Glomerular endothelial cell (primary cell): ENCODE data around the gene DPYSL3. TPM values are rescaled to one million over a fixed set of nuclear protein-coding genes. Genes with fewer than 3 reads are reported as not detected.

Experiments used
- DNase-seq: peaks from one replicate; pipeline ENCODE4 v3.0.0-alpha.2; 2011; ENCODE audit warnings: low read depth, low spot score; ENCODE audit errors: extremely low read depth
- total RNA-seq: library from RNA; depleted of rRNA; stranded (reverse); fragments of >200 nt; gene quantifications from 2 replicates; pipeline ENCODE4 v1.2.3, GENCODE V29; 2015

Gene DPYSL3
- total RNA-seq, 1 donor from 2014 or later: 145 TPM

- DNase-seq: no peak
These were observed 35.7 kb downstream of the DPYSL3 start for GRCh38 chr5:147474140-147474539.

- no peak for DNase-seq
These were observed 37.0 kb downstream of the DPYSL3 start for GRCh38 chr5:147472664-147473475.

GRCh38 chr5:147467973-147468508 is 41.8 kb downstream of the DPYSL3 start:
- no peak for DNase-seq

- DNase-seq: no peak
These were observed 43.4 kb downstream of the DPYSL3 start for GRCh38 chr5:147466360-147466980.

GRCh38 chr5:147465747-147466146 is 44.1 kb downstream of the DPYSL3 start:
- DNase-seq: no peak

- no peak for DNase-seq
These were observed 45.7 kb downstream of the DPYSL3 start for GRCh38 chr5:147464211-147464610.

GRCh38 chr5:147461915-147462314 is 48.0 kb downstream of the DPYSL3 start:
- DNase-seq: no peak

GRCh38 chr5:147460380-147460779 is 49.5 kb downstream of the DPYSL3 start:
- no peak for DNase-seq

- no peak for DNase-seq
These were observed 51.3 kb downstream of the DPYSL3 start for GRCh38 chr5:147458581-147458980.

GRCh38 chr5:147455822-147456450 is 53.9 kb downstream of the DPYSL3 start:
- DNase-seq: no peak

- DNase-seq: no peak
These were observed 54.7 kb downstream of the DPYSL3 start for GRCh38 chr5:147454996-147455677.

GRCh38 chr5:147453875-147454814 is 55.7 kb downstream of the DPYSL3 start:
- no peak for DNase-seq

- DNase-seq: no peak
These were observed 57.6 kb downstream of the DPYSL3 start for GRCh38 chr5:147452165-147452811.

- no peak for DNase-seq
These were observed 58.7 kb downstream of the DPYSL3 start for GRCh38 chr5:147451193-147451592.

GRCh38 chr5:147450606-147451005 is 59.3 kb downstream of the DPYSL3 start:
- no peak for DNase-seq

GRCh38 chr5:147448766-147449165 is 61.1 kb downstream of the DPYSL3 start:
- DNase-seq: no peak

- DNase-seq: no peak
These were observed 63.3 kb downstream of the DPYSL3 start for GRCh38 chr5:147446523-147446922.

GRCh38 chr5:147445917-147446316 is 64.0 kb downstream of the DPYSL3 start:
- DNase-seq: no peak

- no peak for DNase-seq
These were observed 64.8 kb downstream of the DPYSL3 start for GRCh38 chr5:147445090-147445489.
